ENCODE data around the gene ALDH1B1. TPM values are rescaled to one million over a fixed set of nuclear protein-coding genes. Genes with fewer than 3 reads are reported as not detected.

Gene ALDH1B1
- polyA plus RNA-seq, 1 of the 3 experiments (the other 2 are of a cell fraction) = 16.5 TPM

DNA sequence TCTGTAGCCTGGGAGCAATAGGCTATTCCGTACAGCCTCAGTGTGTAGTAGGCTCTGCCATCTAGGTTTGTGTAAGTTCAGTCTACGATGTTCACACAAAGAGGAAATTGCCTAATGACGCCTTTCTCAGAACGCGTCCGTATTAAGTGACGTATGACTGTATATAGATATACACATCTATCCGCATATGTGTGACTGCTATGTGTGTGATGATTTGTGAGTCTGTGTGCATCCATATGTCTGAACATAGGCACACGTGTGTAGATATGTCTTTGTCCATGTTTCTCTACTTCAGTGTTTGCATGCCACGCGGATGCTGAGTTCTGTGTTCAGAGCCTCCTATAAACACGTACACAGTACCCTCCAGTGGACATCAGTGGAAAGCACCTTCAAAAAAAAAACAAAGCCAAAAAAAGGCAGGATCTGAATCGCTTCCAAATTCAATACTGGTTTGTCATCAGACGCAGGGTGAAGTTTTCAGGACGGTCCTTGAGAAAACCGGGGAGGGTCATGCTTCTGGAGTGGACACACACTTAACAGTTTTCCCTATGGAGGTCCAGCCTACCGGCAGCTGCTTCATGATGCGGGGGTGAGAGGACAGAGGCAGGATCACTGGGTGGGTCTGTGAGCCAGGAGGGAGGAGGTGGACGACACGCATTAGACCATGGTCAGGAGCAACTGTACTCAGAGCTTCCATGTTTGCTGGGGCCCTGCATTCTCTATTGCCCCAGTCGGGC is 29.5 kb upstream of the ALDH1B1 start:
- no peaks in the 10 kb centered on the region for H3K36me3 ChIP-seq (replicated peaks in 1 of 2; ENCODE audit: control insufficient read depth in 1 of 2, insufficient read depth in 2 of 2, low read length in 1 of 2)
- no peaks in the 10 kb centered on the region for H3K9me2 ChIP-seq
- H3K9me3 ChIP-seq = no peaks in the 10 kb centered on the region
- H3K4me1 ChIP-seq (ENCODE audit: control insufficient read depth in 1 of 2, insufficient read depth in 2 of 2, low read depth in 1 of 2, low read length in 1 of 2) = peaks cover 0 to 27% of the 10 kb centered on the region in 2 experiments; a peak in 2 of 4 replicates
- H3F3A ChIP-seq (replicated peaks; ENCODE audit: insufficient read depth) = no peaks in the 10 kb centered on the region
- no peaks in the 10 kb centered on the region for H4K20me1 ChIP-seq (ENCODE audit: insufficient read depth)
- CTCF ChIA-PET = interaction anchor here (0.6 to 7.2 kb wide), 28 partner anchors 10 to 455 kb away, joined by 3 to 124 read pairs (median 4); partner anchors contain the start of gene SHB
- POLR2A ChIA-PET = no interaction called here
- no peaks in the 10 kb centered on the region for H3K27me3 ChIP-seq (ENCODE audit: insufficient read depth)
- TF ChIP-seq TCF12 (IDR thresholded peaks at IDR 0.05) (no peak), SMC3 (IDR thresholded peaks at IDR 0.05; ENCODE audit: low read depth, low read length) (peak; percentile 86), MXI1 (IDR thresholded peaks at IDR 0.05; ENCODE audit: low read depth, low read length) (peak; percentile 90), EP300 (IDR thresholded peaks at IDR 0.05; ENCODE audit: borderline replicate concordance in 1 of 2, low read depth in 1 of 2, low read length in 1 of 2) (no peak), RAD21 (IDR thresholded peaks at IDR 0.05; ENCODE audit: low read length) (peak; percentile 98), YY1 (IDR thresholded peaks at IDR 0.05; ENCODE audit: low read depth) (no peak), JUND (IDR thresholded peaks at IDR 0.05) (no peak), NFIC (IDR thresholded peaks at IDR 0.05; ENCODE audit: borderline replicate concordance) (0 out of 2 replicates have a peak, but pooled peaks have one; percentile 9), POLR2AphosphoS5 (IDR thresholded peaks at IDR 0.05; ENCODE audit: low read depth, low read length) (no peak), FOSL2 (IDR thresholded peaks at IDR 0.05; ENCODE audit: borderline replicate concordance, low read depth) (no peak)
- TF ChIP-seq, protein P1, sequence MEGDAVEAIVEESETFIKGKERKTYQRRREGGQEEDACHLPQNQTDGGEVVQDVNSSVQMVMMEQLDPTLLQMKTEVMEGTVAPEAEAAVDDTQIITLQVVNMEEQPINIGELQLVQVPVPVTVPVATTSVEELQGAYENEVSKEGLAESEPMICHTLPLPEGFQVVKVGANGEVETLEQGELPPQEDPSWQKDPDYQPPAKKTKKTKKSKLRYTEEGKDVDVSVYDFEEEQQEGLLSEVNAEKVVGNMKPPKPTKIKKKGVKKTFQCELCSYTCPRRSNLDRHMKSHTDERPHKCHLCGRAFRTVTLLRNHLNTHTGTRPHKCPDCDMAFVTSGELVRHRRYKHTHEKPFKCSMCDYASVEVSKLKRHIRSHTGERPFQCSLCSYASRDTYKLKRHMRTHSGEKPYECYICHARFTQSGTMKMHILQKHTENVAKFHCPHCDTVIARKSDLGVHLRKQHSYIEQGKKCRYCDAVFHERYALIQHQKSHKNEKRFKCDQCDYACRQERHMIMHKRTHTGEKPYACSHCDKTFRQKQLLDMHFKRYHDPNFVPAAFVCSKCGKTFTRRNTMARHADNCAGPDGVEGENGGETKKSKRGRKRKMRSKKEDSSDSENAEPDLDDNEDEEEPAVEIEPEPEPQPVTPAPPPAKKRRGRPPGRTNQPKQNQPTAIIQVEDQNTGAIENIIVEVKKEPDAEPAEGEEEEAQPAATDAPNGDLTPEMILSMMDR (IDR thresholded peaks at IDR 0.05) = peak; percentile 76
- no peak overlapping the region; a peak in 1 of 4 replicates for H3K4me3 ChIP-seq (ENCODE audit: low read depth in 2 of 2, low read length in 1 of 2)
- H3K79me2 ChIP-seq (ENCODE audit: insufficient read depth) = no peaks in the 10 kb centered on the region
- H3K9ac ChIP-seq = no peak overlapping the region
- peak overlapping the region in 1 of 2 experiments; percentile 17; a peak in 1 of 4 replicates for H3K27ac ChIP-seq (ENCODE audit: low read depth in 2 of 2, low read length in 1 of 2)
- peak; percentile 70 for DNase-seq
- no peak overlapping the region for H3K4me2 ChIP-seq
- WGBS (ENCODE audit: low lambda C conversion rate) = 55% methylated on average over 21 of the region's 21 CpGs
- H2AFZ ChIP-seq (ENCODE audit: low read depth) = 0 out of 2 replicates have a peak overlapping the region, but pooled peaks have one; percentile 43

DNA sequence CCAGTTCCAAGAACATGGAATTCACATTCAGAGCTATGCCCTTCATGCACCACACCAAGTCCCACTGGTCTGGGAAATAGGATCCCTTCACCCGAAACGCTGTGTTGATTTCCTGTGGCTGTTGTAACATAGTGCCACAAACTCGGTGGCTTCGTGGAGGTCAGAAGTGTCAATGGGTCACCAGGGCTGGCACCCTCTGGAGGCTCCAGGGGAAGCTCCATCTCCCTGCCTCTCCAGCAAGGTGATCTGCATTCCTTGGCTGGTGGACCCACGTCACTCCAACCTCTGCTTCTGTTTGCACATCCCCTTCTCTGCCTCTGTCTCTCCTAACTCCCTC is 28.9 kb upstream of the ALDH1B1 start:
- 0 out of 2 replicates have a peak overlapping the region, but pooled peaks have one; percentile 43 for H2AFZ ChIP-seq (ENCODE audit: low read depth)
- POLR2A ChIA-PET = no interaction called here
- CTCF ChIA-PET = interaction anchor here (0.6 to 7.2 kb wide), 25 partner anchors 9 to 455 kb away, joined by 3 to 124 read pairs (median 4); partner anchors contain the start of gene SHB

More for the DNA sequence above, 28.9 kb upstream of the ALDH1B1 start:
- TF ChIP-seq, protein P2, sequence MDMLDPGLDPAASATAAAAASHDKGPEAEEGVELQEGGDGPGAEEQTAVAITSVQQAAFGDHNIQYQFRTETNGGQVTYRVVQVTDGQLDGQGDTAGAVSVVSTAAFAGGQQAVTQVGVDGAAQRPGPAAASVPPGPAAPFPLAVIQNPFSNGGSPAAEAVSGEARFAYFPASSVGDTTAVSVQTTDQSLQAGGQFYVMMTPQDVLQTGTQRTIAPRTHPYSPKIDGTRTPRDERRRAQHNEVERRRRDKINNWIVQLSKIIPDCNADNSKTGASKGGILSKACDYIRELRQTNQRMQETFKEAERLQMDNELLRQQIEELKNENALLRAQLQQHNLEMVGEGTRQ (IDR thresholded peaks at IDR 0.05; ENCODE audit: borderline replicate concordance, low read depth, low read length) = no peak
- no peaks in the 10 kb centered on the region for H3K9me3 ChIP-seq
- 72% methylated on average over 4 of the region's 5 CpGs for WGBS (ENCODE audit: low lambda C conversion rate)
- no peaks in the 10 kb centered on the region for H3F3A ChIP-seq (replicated peaks; ENCODE audit: insufficient read depth)
- H3K9me2 ChIP-seq = no peaks in the 10 kb centered on the region
- H3K27me3 ChIP-seq (ENCODE audit: insufficient read depth) = no peaks in the 10 kb centered on the region
- H3K4me2 ChIP-seq = no peak overlapping the region
- no peak overlapping the region for H3K4me3 ChIP-seq (ENCODE audit: low read depth in 2 of 2, low read length in 1 of 2)
- no peaks in the 10 kb centered on the region for H3K79me2 ChIP-seq (ENCODE audit: insufficient read depth)
- peaks cover 0 to 27% of the 10 kb centered on the region in 2 experiments; a peak in 2 of 4 replicates for H3K4me1 ChIP-seq (ENCODE audit: control insufficient read depth in 1 of 2, insufficient read depth in 2 of 2, low read depth in 1 of 2, low read length in 1 of 2)
- DNase-seq = no peak
- H3K9ac ChIP-seq = no peak overlapping the region
- H3K27ac ChIP-seq (ENCODE audit: low read depth in 2 of 2, low read length in 1 of 2) = no peak overlapping the region
- H3K36me3 ChIP-seq (replicated peaks in 1 of 2; ENCODE audit: control insufficient read depth in 1 of 2, insufficient read depth in 2 of 2, low read length in 1 of 2) = no peaks in the 10 kb centered on the region
- H4K20me1 ChIP-seq (ENCODE audit: insufficient read depth) = no peaks in the 10 kb centered on the region
